Measurements from ENCODE around the gene HPF1. TPM values are rescaled to one million over a fixed set of nuclear protein-coding genes. Genes with fewer than 3 reads are reported as not detected.
A peak's percentile ranks its signal among the peaks of the same experiment; 100 is the strongest.
"Not testable (repeated sequence)": the region's sequence is repeated elsewhere in the genome, so short reads cannot be mapped to it uniquely, and the experiment has no call there.

The HPF1 gene
- polyA plus RNA-seq, 1 of the 3 experiments (the other 2 are of a cell fraction) = 23.5 TPM

GRCh38 chr4:169757575-169758184, at the start of gene HPF1 (continued):
- no peak for TF ChIP-seq FOSL2 (IDR thresholded peaks at IDR 0.05; ENCODE audit: borderline replicate concordance, low read depth)
- TF ChIP-seq FOXJ3 (CRISPR knock-in tag; IDR thresholded peaks at IDR 0.05) = no peak
- TF ChIP-seq MXI1 (IDR thresholded peaks at IDR 0.05; ENCODE audit: low read depth, low read length) = peak; percentile 91
- TF ChIP-seq RXRA (IDR thresholded peaks at IDR 0.05; ENCODE audit: borderline replicate concordance, low read depth) = no peak
- TF ChIP-seq FOXM1 (IDR thresholded peaks at IDR 0.05; ENCODE audit: low read depth) = no peak
- TF ChIP-seq RAD21 (IDR thresholded peaks at IDR 0.05; ENCODE audit: low read length) = 0 out of 2 replicates have a peak, but pooled peaks have one; percentile 6
- no peak; the same call in none of the 2 replicates for TF ChIP-seq NFIC (IDR thresholded peaks at IDR 0.05; ENCODE audit: borderline replicate concordance)
- TF ChIP-seq EP300 (IDR thresholded peaks at IDR 0.05; ENCODE audit: borderline replicate concordance in 1 of 2, low read depth in 1 of 2, low read length in 1 of 2) = no peak
- peak; percentile 87 for TF ChIP-seq POLR2AphosphoS5 (IDR thresholded peaks at IDR 0.05; ENCODE audit: low read depth, low read length)
- peak; percentile 62; the same call in 1 of the 2 replicates for TF ChIP-seq YY1 (IDR thresholded peaks at IDR 0.05; ENCODE audit: low read depth)
- TF ChIP-seq SIN3A (IDR thresholded peaks at IDR 0.05; ENCODE audit: borderline replicate concordance, low read depth, low read length) = peak; percentile 76; the same call in 1 of the 2 replicates
- TF ChIP-seq MEF2A (IDR thresholded peaks at IDR 0.05; ENCODE audit: borderline replicate concordance, low read depth) = no peak
- peak; percentile 84 for TF ChIP-seq MAX (IDR thresholded peaks at IDR 0.05; ENCODE audit: low read depth)

- not testable (repeated sequence) for H2AFZ ChIP-seq (ENCODE audit: low read depth); H3K36me3 ChIP-seq (replicated peaks in 1 of 2; ENCODE audit: control insufficient read depth in 1 of 2, insufficient read depth in 2 of 2, low read length in 1 of 2); H3K9me2 ChIP-seq; H3K9me3 ChIP-seq; H3K4me3 ChIP-seq (ENCODE audit: low read depth in 2 of 2, low read length in 1 of 2); H3F3A ChIP-seq (replicated peaks; ENCODE audit: insufficient read depth); H3K9ac ChIP-seq; H3K4me2 ChIP-seq; H3K27me3 ChIP-seq (ENCODE audit: insufficient read depth); H4K20me1 ChIP-seq (ENCODE audit: insufficient read depth); H3K79me2 ChIP-seq (ENCODE audit: insufficient read depth); DNase-seq
- Histone ChIP-seq H3K27ac (ENCODE audit: low read depth in 2 of 2, low read length in 1 of 2) (peak overlapping the region; percentile 78 to 98; a peak in 3 of 4 replicates), H3K4me1 (ENCODE audit: control insufficient read depth in 1 of 2, insufficient read depth in 2 of 2, low read depth in 1 of 2, low read length in 1 of 2) (peaks cover 0 to 20% of the 10 kb centered on the region in 2 experiments; a peak in 2 of 4 replicates)
- CTCF ChIA-PET = interaction anchor here (1.4 to 1.8 kb wide), 2 partner anchors 15 to 194 kb away, joined by 7 to 10 read pairs; partner anchors contain the start of gene NEK1
- POLR2A ChIA-PET = interaction anchor here (1.2 kb wide), 1 partner anchor 219 kb away, joined by 3 read pairs; the partner anchor contains the start of gene MFAP3L
- 77% methylated on average over 3 of the region's 3 CpGs for WGBS (ENCODE audit: low lambda C conversion rate)
Observed at GRCh38 chr4:169806770-169807169, 49.0 kb upstream of the HPF1 start.

GRCh38 chr4:169803413-169803812, 45.7 kb upstream of the HPF1 start:
- no peaks in the 10 kb centered on the region for H3K27me3 ChIP-seq (ENCODE audit: insufficient read depth)
- no peak overlapping the region for H3K9ac ChIP-seq
- WGBS (ENCODE audit: low lambda C conversion rate) = 72% methylated on average over 7 of the region's 7 CpGs
- TF ChIP-seq MEF2A (IDR thresholded peaks at IDR 0.05; ENCODE audit: borderline replicate concordance, low read depth) (no peak), TAF1 (IDR thresholded peaks at IDR 0.05; ENCODE audit: borderline replicate concordance, low read depth, low read length) (no peak), RAD21 (IDR thresholded peaks at IDR 0.05; ENCODE audit: low read length) (no peak), MXI1 (IDR thresholded peaks at IDR 0.05; ENCODE audit: low read depth, low read length) (no peak), POLR2AphosphoS5 (IDR thresholded peaks at IDR 0.05; ENCODE audit: low read depth, low read length) (no peak), SIN3A (IDR thresholded peaks at IDR 0.05; ENCODE audit: borderline replicate concordance, low read depth, low read length) (no peak), EZH2phosphoT487 (IDR thresholded peaks at IDR 0.05; ENCODE audit: borderline replicate concordance, low read depth) (no peak), NFIC (IDR thresholded peaks at IDR 0.05; ENCODE audit: borderline replicate concordance) (no peak), RXRA (IDR thresholded peaks at IDR 0.05; ENCODE audit: borderline replicate concordance, low read depth) (no peak), GATA2 (CRISPR knock-in tag; IDR thresholded peaks at IDR 0.05) (no peak)
- TF ChIP-seq, protein P1, sequence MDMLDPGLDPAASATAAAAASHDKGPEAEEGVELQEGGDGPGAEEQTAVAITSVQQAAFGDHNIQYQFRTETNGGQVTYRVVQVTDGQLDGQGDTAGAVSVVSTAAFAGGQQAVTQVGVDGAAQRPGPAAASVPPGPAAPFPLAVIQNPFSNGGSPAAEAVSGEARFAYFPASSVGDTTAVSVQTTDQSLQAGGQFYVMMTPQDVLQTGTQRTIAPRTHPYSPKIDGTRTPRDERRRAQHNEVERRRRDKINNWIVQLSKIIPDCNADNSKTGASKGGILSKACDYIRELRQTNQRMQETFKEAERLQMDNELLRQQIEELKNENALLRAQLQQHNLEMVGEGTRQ (IDR thresholded peaks at IDR 0.05; ENCODE audit: borderline replicate concordance, low read depth, low read length) = no peak
- TF ChIP-seq, protein P2, sequence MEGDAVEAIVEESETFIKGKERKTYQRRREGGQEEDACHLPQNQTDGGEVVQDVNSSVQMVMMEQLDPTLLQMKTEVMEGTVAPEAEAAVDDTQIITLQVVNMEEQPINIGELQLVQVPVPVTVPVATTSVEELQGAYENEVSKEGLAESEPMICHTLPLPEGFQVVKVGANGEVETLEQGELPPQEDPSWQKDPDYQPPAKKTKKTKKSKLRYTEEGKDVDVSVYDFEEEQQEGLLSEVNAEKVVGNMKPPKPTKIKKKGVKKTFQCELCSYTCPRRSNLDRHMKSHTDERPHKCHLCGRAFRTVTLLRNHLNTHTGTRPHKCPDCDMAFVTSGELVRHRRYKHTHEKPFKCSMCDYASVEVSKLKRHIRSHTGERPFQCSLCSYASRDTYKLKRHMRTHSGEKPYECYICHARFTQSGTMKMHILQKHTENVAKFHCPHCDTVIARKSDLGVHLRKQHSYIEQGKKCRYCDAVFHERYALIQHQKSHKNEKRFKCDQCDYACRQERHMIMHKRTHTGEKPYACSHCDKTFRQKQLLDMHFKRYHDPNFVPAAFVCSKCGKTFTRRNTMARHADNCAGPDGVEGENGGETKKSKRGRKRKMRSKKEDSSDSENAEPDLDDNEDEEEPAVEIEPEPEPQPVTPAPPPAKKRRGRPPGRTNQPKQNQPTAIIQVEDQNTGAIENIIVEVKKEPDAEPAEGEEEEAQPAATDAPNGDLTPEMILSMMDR (IDR thresholded peaks at IDR 0.05) = no peak
- no peak overlapping the region for H3K4me3 ChIP-seq (ENCODE audit: low read depth in 2 of 2, low read length in 1 of 2)
- H3K27ac ChIP-seq (ENCODE audit: low read depth in 2 of 2, low read length in 1 of 2) = no peak overlapping the region
- no peak for DNase-seq
- no peak overlapping the region for H2AFZ ChIP-seq (ENCODE audit: low read depth)
- no peaks in the 10 kb centered on the region for H3K9me3 ChIP-seq
- H4K20me1 ChIP-seq (ENCODE audit: insufficient read depth) = no peaks in the 10 kb centered on the region
- no peaks in the 10 kb centered on the region for H3K79me2 ChIP-seq (ENCODE audit: insufficient read depth)
- no peaks in the 10 kb centered on the region for H3K36me3 ChIP-seq (replicated peaks in 1 of 2; ENCODE audit: control insufficient read depth in 1 of 2, insufficient read depth in 2 of 2, low read length in 1 of 2)
- no peak overlapping the region for H3K4me2 ChIP-seq
- CTCF ChIA-PET = interaction anchor here (1.8 kb wide), 1 partner anchor 11 kb away, joined by 4 read pairs; no protein-coding TSS in a partner anchor
- POLR2A ChIA-PET = no interaction called here
- H3F3A ChIP-seq (replicated peaks; ENCODE audit: insufficient read depth) = no peaks in the 10 kb centered on the region
- peaks cover 0 to 9% of the 10 kb centered on the region in 2 experiments; a peak in 2 of 4 replicates for H3K4me1 ChIP-seq (ENCODE audit: control insufficient read depth in 1 of 2, insufficient read depth in 2 of 2, low read depth in 1 of 2, low read length in 1 of 2)
- H3K9me2 ChIP-seq = no peaks in the 10 kb centered on the region

Data from SK-N-SH (cell line).